ENCODE data around the gene MIEF1.

MIEF1 gene

DNA sequence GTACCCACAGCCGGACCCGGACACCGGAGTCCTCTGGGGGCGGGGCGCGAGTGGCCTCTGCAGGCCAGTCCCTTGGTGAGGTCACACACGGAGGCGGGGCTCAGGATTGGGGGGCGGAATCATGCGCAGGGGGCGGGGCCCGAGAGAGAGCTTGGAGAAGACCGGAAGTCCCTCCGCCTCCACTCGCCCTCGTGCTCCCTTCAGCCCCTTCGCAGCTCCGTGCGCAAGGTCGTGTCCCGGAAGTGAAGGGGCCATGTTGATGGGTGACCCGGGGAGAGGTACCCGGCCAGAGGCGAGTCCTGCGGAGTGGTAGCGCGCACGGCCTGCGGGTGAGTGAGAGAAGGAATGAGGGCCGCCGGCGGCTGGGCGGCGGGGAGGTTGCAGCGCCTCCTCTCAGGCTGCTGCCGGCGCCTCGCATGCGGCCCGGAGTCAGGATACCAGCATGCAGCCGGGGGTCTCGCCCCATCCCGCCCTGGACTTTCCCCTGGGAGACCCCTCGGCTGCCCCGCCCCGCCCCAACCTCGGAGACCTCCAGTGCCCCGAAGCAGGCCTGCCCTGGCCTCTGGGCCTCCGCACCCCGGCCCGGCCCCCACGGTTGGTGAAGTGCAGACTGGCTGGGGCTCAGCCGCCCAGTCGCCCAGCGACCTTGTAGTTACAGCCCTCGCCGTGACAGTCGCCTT lies at the start of gene MIEF1:
TSS of gene MIEF1 (plus strand) at position 182 of the 680 bp plus-strand sequence. CDS start 9,005 bp downstream, outside the sequence.
- DNase-seq: peak; percentile 99

DNA sequence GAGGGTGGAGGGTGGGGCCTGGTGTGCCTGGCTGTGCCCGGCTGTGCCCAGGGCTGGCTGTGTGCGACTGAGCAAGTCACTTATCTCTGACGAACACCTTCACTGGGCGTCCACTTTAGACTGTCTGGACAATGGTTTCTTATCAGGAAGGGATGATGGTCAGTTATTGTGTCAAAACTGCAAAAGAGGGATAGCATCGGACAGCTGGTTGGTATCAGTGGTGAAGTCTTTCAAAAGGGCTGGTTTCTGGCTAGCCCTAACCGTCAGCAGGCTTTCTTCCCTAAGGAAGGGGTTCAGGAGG lies 49.4 kb upstream of the MIEF1 start:
- DNase-seq: peak; percentile 94

DNA sequence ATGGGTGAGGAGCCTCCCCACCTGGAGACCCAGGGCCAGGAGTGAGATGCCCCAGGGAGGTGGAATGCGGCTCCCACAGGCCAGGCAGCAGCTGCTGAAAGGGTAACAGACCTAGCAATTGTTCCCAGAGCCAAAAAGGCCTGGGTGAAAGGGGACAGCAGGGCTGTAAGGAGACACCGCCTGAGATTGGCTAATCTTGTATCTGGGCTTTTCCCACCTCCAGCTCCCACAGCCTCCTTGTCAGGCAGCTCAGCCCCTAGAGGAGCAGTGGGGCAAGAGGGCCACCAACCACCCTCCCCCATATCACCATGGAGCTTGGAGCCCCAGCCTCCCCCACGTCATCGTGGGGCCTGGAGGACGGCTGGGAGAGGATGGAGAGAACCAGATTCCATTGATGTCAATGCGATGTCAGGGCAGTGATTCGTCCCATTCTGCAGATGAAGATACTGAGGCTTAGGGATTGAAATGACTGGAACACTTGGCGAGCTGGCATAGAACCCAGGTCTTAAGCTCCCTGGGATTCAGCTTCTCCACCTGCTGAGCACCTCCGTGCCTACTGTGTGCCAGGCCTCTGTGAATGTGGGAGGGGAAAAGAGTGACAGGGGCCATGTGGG lies 48.2 kb upstream of the MIEF1 start:
- no peak for DNase-seq

DNA sequence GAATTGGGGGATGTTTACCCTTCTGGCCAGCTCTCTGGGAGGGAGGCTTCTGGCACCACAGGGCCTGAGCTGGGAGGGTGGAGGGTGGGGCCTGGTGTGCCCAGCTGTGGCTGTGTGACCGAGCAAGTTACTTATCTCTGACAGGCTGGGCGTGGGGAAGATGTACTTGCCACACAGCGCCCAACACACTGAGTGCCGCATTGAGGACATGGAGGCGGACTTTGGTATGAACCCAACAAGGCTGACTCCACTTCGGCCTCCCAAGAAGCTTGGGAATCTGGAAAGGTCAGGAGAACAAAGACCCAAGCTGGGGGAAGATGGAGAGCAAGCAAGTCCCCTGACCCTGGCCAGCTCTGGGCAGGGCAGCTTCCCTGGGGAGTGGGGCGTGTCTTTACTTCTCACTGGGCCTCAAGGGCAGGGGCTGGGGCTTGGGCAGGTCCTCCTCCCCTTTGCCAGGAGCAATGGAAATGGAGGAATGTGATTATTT lies 47.7 kb upstream of the MIEF1 start:
- peak; percentile 97 for DNase-seq

DNA sequence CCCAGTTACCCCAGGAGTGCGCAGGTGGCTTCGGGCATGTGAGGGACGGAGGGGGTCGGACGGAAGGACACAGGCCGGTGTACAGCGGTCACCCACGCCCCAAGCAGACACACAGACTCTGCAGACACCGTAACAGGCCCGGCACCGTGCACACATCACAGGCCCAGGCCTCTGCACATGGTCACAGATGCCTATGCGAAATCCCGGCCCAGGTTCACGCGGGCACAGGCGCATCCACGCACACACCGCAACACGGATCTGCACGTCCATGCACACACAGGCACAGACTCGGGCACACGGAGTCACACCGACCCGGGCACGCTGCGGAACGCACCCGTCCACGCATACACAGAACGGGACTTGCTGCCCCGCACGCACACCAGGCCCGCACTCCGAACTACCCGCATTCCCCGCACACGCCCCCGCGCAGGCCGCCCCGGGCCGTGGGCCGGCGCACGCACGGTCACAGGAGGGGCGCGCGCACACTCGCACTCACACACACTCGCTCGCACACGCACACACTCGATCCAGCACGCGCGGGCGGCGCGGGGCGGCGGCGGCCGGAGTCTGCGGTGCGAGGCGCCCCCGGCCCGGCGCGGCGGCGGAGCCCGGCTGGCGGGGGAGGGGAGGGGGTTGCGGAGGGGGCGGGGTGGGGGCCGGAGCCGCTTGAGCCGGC lies 45.4 kb upstream of the MIEF1 start, which contains the start of gene MGAT3:
TSS of gene MGAT3 (plus strand) at position 491 of the 676 bp plus-strand sequence. CDS start 30,336 bp downstream, outside the sequence.
- peak; percentile 58 for DNase-seq

DNA sequence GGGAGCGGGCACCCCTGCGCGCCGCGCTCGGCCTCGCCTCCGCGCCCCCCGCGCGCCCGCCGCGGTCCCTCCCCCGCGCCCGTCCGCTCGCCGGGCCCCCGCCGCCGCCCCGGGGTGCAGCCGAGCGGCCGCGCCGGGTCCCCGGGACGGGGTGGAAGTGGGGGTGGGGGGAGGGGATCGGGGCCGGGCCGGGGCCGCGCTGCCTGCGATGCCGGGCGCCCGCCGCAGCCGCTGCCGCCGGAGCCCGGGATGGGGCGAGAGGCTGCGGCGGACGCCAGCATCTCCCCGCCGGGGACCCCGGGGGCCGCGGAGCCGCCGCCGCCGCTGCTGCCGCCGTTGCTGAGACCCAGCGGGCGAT lies 44.9 kb upstream of the MIEF1 start:
- no peak for DNase-seq

DNA sequence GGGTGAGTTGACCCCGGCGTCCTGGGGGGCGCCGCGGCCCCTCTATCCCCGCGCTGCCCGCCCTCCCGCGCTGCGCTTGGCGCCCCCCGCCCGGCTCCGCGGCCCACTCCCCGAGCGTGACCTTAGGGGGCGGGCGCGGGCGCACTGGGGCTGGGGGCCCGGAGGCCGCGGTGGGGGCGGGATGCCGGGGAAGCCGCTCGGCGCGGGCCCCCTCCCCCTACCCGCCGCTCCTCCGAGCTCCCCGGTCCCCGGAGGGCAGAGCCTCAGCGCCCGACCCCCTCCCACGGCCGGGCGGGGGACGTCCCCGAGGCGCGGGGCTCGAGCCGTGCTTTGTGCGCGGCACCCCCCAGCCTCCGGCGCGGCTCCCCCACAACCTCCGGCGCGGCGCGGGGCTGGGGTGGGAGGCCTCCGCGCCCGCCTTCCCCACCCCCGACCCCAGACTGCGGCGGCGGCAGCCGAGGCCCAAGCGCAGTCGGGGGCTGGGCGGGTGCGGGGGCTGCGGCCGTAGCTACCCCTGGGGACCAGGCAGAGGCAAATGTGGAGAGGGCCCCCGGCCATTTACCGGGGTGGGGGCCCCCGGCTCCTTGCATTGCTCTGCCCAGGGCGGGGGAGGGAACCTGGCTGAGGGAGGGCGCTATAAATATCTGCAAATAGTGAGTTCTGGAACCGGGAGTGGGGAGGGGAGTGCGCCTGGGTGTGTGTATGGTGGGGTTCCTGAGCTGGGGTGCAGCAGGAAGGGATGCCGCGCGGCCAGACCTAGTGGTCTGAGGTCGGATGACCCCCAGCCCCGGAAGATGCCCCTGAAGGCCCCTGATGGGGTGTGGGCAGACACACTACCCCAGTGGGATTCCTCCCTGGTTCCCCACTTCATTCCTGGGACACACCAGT lies 44.3 kb upstream of the MIEF1 start:
- no peak for DNase-seq

DNA sequence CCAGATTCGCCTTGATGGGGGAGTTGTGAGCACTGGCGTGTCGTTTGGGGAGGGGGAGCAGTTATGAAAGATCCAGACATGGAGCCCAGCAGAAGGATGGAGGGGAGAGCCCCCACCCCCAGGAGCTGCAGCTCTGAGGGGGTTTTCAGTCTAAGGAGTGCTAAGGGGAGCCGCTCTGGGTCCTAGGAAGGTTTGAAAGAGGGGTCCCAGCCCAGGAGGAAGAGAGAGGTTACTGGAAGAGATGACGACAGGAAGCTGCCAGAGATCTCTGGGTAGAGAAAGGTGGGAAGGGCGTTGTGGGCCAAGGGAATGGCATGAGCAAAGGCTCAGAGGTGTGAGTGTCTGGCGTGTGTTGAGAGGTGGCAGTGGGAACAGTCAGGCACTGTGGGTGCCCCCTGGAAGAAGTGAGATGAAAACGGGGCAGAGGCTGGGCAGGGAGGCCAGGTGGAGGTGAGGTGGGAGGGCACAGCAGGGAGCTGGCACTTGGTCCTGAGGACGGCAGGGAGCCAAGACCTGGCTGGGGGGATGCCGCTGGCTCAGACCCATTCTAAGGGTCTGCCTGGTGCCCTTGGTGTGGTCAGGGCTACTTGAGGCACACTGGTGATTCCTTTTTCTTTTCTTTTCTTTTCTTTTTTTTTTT lies 43.5 kb upstream of the MIEF1 start:
- no peak for DNase-seq

DNA sequence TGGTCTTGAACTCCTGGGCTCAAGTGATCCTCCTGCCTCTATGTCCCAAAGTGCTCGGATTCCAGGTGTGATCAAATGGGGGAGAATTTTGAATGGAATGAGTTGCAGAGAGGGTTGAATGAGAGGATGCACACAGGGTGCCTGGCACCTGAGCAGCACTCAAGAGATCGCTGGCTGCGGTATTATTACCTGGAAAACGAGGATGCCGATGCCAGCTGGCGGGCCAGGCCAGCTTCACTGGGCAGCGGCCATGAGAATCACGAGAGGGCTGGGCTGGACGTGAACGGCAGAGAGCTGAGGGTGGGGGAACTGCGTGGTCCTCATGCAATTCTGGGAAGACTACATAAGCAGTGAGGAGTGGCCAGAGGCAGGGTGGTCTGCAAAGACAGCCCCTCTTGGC lies 42.4 kb upstream of the MIEF1 start:
- DNase-seq: no peak

DNA sequence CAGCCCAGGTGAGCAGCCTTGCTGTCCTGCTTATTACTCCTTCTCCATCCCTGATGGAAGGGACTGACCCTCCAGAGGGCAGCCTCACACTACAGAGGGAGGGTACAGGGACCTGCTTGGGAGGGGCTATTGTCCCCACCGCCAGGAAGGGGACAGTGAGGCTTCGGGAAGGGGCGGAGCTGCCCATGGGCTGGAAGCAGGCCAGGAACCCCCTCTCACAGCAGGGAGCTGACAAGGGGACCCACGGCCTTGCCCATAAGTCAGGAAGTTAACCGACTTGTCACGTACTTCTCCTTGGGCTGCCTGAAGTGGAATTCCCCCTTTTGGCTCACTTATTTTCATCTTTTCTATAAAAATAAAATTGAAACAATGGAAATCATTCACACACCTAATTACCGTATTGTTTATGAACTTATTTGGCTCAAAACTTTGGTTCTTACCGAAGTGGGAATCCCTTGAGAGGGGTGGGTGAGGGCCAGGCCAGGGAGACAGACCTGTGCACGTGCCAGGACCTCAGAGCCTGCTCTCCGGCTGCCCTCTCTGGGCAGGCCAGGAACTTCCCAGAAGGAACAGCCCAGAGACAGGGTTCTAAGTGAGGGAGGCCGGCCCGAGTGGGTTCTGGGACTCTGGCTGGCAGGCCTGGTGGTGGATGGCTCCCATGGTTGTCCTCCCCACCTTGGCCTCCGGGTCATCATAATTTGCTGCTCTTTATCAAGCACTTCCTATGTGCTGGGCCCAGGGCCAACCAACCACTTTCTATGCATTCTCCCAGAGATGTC lies 39.5 kb upstream of the MIEF1 start:
- peak; percentile 72 for DNase-seq

DNA sequence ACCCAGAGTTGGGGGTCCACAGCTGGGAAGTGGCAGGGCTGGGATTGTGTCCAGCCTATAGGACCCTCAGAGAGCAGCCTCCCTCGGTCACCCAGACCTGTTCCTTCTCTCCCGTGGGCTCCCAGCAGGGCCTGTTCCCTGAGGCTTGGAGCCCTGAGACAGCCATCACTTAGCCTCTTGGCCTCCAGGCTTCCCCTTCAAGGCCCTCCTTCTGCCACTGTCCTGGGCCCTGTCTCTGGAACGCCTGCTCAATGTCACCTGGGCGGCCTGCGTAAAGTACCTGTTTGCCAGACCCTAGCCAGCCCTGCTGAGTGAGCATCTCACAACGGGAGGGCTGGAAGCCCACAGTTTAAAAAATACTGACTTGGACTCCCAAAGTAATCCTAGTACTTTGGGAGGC lies 38.8 kb upstream of the MIEF1 start:
- no peak for DNase-seq

DNA sequence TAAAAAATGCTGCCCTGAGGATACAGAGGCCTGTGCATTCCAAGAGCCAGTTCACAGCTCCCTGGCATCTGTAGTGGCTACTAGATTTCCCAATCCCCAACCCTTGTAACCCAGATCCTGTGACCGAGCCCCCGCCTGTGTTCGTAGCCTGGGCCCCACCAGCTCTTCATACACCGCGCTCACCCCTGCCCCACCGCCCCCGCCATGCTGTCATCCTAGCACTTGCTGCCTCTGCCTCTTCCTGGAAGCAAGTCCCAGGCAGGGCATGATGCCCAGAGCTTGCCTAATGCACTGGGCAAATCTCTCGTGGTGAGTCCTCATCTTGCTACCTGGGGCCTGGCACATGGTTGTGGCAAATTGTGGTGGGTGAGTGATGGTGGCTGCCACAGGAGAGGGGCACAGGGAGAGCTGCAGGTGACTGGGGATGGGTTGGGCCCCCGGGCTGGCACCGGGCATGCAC lies 38.1 kb upstream of the MIEF1 start:
- no peak for DNase-seq

DNA sequence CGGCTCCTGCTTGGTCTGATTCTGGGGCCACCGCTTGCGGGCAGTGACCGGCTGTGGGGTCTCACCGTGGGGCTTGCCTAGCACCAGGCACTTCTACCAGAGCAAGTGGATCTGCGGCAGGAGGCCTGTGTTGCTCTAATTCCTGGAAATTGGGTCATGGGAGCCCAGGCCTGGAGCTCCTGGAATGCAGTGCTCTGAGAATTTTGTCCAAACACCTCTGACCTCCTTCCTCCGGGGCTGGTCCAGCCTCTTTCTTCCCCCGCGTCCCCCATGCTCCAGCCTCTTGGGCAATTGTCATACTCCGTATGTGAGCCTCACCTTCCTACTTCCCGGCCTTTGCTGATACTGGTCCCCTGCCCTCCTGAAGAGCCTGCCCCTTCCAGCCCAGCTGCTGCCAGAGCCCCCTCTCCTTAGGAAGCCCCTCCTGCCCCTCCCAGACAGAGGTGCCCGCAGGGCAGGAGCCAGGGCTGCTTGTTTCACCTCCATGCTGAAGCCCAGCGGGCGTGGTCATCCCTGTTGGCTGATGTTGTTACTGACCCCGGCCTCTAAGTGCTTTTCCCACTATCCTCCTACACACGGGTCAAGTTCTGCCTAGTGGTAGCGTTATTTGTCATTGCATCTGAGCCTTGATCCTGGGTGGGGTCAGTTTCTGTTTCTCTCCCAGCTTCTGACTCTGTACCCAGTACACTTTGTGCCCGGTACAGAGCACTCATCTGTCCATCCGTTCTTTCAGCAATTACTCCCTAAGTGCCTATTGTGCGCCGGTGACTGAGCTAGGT lies 35.7 kb upstream of the MIEF1 start:
- no peak for DNase-seq

DNA sequence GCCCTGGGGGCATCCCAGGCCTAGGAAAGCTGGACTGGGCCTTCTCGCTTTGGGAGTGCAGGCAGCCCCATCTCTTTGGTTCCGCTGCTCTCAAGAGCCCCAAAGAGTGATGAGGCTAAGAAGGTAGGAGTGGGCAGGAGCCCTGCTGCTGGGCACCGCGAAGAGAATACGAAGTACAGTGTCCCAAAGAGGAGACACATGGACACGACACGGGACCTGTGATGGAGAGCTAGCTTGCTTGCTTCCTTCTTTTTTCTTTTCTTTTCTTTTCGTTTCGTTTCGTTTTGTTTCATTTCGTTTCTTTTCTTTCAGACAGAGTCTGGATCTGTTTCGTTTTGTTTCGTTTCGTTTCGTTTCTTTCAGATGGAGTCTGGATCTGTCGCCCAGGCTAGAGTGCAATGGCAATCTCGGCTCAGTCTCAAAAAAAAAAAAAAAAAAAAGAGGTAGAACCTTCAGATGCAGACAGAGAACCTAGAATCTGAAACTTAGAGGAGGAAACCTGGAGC lies 34.6 kb upstream of the MIEF1 start:
- no peak for DNase-seq

DNA sequence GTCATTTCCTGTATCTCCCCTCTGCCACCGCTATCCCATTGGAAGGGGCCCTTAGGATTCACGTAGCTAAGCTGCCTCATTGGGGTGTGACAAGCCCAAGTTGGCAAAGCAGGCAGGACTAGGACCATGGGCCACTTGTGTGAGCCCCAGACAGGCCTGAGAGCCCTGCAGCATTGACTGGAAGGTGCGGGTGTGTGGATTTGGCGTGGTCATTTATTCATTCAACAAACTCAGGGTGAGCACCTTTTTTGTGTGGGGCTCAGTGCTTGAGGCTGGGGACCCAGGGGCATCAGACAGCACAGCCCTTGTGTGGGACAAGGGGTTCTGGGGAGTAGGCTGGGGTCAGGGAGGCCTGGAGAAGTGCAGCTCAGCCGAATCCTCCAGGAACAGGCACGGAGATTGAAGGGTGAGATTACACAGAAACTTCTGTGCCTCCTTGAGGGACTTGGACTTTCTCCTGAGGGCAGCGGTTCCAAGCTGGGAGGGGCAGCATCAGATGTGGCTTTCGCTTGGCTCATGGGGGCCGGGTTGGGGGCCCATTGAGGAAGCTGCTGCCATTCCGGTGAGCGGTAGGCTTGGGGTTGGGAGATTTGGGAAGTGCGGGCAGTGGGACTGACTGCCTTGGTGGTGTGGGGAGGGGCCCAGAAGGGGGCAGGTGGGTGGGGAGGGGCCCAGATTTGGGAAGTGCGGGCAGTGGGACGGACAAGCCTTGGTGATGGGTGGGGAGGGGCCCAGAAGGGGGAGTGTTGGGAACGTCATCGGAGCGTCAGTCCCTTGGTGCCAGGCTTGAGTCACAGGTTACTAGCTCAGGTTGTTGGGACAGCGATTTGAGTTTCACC lies 33.4 kb upstream of the MIEF1 start:
- no peak for DNase-seq

DNA sequence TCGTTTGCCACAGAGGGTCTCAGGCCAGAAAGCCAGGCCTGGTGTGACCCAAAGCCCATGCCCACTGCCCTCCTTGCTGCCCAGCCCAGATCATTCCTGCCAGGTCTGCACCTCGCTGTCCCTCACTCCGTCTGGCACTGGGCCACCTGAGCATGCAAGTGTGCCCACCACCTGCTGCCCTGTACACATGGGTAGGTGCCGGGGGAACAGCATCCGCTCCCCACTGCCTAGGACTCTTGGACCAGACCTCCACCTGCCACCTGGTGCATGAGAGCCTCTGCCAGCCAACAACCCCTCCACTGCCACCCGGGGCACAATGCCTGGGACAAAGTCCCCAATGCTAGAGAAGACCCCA lies 32.8 kb upstream of the MIEF1 start:
- no peak for DNase-seq

DNA sequence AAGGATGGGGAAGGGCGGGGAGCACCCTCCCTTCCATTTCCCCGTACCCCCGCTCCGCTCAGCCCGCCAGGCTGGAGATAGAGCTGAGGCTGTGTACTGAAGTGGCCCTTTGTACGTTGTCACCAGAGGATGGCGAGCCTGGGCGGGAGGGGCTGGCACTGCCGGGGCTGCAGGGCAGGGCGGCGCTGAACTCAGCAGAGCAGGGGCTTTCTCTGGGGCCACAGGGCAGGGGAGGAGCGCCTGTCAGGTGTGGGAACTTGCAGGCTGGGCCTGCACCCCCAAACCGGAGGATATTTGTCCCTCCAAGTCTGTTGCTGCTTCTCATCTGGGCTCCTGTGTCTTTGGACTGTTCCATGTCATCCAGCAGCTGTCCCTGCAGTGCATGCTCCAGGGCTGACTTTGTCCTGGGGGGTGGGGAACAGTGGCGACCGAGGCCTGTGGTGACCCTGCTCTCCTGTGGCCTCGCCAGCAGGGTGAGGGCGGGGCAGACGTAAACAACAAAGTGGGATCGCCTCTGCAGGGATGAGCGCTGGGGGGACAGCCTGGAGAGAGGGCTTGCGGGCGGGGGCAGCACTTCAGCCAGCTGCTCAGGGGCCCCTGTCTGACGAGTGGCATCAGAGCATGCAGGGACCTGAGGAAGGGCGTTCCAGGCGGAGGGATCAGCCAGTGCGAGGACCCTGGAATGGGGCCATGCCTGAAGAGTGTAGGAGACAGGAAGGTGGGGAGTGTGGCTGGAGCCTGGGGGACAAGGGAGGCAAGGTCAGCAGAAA lies 32.2 kb upstream of the MIEF1 start:
- no peak for DNase-seq

DNA sequence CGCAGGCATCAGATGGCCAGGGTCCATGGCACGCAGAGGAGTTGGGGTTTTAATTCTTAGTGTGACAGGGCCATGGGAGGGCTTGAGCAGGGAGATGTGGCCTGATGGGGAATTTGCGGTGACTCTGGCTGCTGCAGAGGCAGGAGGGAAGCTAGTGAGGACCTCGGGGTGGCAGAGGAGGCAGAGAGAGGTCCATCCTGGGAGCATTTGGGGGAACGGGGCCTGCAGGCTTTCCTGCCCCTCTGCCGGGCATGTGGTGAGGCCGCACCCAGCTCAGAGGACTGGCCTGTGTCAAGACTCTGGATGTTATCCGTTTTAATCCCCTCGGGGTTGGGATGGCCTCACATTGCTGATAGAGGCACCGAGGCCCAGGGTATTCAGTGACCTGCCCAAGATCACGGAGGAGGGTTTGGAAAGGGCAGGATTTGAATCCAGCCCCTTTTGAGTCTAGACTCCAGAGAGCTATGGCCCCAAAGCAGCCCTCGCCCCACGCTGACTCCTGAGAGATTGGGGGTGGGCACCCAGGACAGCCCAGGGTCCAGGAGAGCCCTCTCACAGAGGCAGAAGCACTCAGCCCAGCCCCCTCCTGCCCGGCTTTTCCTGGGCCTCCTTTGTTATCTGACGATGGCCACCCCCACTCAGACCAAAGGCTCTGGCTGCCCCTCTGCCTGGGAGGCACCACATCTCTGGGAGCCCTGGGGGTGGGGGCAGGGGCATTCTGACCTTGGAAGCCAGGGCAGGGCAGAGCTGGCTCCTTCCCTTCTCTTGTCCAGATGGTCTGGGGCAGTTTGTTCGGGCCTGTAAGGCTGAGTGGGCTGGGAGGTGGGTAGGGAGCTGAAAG lies 31.4 kb upstream of the MIEF1 start:
- no peak for DNase-seq
